Right hindlimb (tissue), 1 donor: ENCODE data around the gene ELMOD2.

Experiments used
- DNase-seq: peaks from one replicate; pipeline ENCODE4 v3.0.0-alpha.2; 2018

ELMOD2 gene

DNA sequence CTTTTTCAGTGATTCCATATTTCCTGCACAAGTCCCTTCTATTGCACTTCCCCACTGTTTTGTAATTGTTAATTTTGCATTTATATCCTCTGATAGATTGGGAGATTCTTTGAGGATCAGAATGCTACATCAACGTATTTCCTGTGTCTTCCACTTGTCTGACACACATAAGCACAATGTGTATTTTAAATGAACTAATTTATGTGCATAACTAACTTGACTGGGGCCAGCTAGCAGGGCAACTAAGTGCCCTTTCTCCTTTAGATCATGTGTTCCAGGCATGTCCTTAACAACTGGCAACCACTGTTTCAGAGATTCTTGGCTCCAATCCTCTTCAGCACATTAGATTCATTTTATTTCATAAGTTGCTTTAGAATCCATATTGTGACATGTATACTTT lies 60.5 kb downstream of the ELMOD2 start:
- DNase-seq: no peak

DNA sequence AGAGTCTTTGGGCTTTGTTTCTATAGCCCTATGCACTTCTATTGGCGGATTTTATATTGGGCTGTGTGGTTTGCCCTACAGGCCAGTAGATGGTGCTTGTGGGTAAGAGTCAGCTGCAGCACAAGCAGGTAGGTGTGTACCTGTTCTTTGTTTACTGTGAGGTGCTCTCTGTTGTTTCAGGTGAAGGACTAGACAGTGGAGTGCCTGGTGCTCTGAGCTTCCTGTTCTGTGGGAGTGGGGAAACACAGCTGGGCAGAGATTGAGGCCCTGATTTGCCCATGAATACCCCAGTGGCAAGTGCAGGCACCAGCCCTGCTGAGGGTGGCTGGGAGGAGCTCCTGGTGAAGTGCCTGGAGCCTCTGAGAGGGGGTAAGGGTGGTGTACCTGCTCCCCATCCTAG lies 71.1 kb downstream of the ELMOD2 start:
- no peak for DNase-seq

- DNase-seq: no peak
These were observed 76.4 kb downstream of the ELMOD2 start for GRCh38 chr4:140600408-140600807.

DNA sequence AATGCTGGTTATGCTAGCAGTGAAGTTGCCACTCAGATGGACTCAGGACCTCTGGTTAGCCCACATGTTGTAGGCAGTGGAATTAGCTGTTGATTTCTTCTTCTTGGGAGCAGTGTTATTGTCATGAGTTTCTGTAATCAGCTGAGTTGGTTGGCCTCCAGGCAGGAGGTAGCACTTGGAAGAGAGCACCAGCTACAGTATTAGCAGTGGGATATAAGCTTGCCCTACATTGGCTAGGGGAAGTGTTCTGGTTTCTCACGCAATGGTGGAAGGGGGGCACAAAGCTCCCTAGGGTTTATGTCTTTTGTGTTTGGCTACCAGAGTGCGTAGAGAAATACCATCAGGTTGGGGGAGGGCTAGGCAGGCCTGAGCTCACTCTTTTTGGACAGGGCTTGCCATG lies 78.7 kb downstream of the ELMOD2 start:
- no peak for DNase-seq

DNA sequence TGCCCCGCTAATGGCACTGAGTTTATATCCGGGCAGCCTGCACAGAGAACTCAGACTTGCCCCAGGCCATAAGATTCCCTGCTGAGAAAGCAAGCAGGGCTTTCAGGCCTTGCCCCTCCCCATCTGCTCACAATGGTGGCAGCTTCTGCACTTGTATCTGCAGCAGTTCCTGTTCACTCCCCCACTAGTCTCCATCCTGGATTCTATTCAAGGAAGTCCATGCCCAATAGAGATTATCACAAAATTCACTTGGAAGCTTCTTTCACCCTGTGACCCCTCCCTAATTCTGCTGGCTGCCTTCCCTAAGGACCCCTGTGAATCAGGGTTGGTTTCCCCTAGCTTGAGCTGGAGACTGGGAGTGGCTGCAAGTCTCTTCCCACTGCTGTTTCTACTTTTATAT lies 79.3 kb downstream of the ELMOD2 start:
- DNase-seq: no peak
